GM12878 (cell line): ENCODE results near the gene APCDD1L. TPM values are rescaled to one million over a fixed set of nuclear protein-coding genes. Genes with fewer than 3 reads are reported as not detected.

Source experiments
- ATAC-seq: fragments of 200-7000 bp; cut with Tn5 transposase; 3 replicates; pipeline ENCODE4 v1.9.1; 2020; ENCODE audit warnings: mild to moderate bottlenecking, moderate library complexity
- BruUV-seq: library from RNA; stranded (reverse); fragments of 400-500 nt; replicated peaks from 2 replicates; lab custom pipeline; 2021; lab: Mats Ljungman, UMichigan
- CTCF ChIA-PET: fragments of 300-600 bp; sonication (Branson Sonifier 250); formaldehyde crosslinking; extraction: SDS; loops from one replicate; lab custom pipeline; 2021; ENCODE audit warnings: inconsistent platforms; lab: Yijun Ruan, JAX
- POLR2A ChIA-PET: fragments of 350-600 bp; formaldehyde crosslinking; extraction: SDS; loops from one replicate; lab custom pipeline; 2021; ENCODE audit warnings: inconsistent platforms; lab: Charles Lee
- RAD21 ChIA-PET: fragments of 300-600 bp; sonication (Branson Sonifier 250); formaldehyde crosslinking; loops from one replicate; lab custom pipeline; 2023; ENCODE audit warnings: antibody characterized with exemption; ENCODE audit not compliant: unreplicated experiment; lab: Charles Lee
- SMC1A ChIA-PET: fragments of 300-600 bp; sonication (Branson Sonifier 250); formaldehyde crosslinking; loops from one replicate; lab custom pipeline; 2023; ENCODE audit not compliant: unreplicated experiment, uncharacterized antibody; lab: Charles Lee
- DNase-seq: peaks from one replicate; pipeline ENCODE4 v3.0.0-alpha.2; 2011; ENCODE audit warnings: low read depth, low spot score
- FAIRE-seq: peaks from 3 replicates; lab custom pipeline; 2011; peaks lifted over from hg19 to GRCh38; lab: Jason Lieb, UNC
- H2AFZ ChIP-seq: 2 replicates; pipeline ENCODE4 v1.6.0; 2011; ENCODE audit warnings: low read depth, low read length, control low read depth; ENCODE audit not compliant: control insufficient read depth
- H3K27ac ChIP-seq: 2 replicates; pipeline ENCODE4 v1.5.1; 2011; ENCODE audit warnings: control low read depth; ENCODE audit not compliant: control insufficient read depth, insufficient read depth
- H3K27me3 ChIP-seq, 2 experiments: replicated peaks in 1 of 2; 2 replicates each; pipeline versions ENCODE4 v1.6.0 to v1.6.1; 2011; ENCODE audit warnings: low read length in 1 of 2; ENCODE audit not compliant: control insufficient read depth in 2 of 2, insufficient read depth in 2 of 2
- H3K36me3 ChIP-seq, 2 experiments: 2 replicates each; pipeline ENCODE4 v1.5.1; 2011; ENCODE audit warnings: low read length in 1 of 2; ENCODE audit not compliant: control insufficient read depth in 2 of 2, insufficient read depth in 2 of 2
- H3K4me1 ChIP-seq: 2 replicates; pipeline ENCODE4 v1.6.1; 2011; ENCODE audit warnings: mild to moderate bottlenecking, low read length, moderate library complexity, mixed read lengths; ENCODE audit not compliant: control insufficient read depth, insufficient read depth
- H3K4me2 ChIP-seq: 2 replicates; pipeline ENCODE4 v1.6.0; 2011; ENCODE audit warnings: control low read depth; ENCODE audit not compliant: control insufficient read depth, insufficient read depth
- H3K4me3 ChIP-seq: fragments of 200-600 bp; sonication (generic); 2 replicates; pipeline ENCODE4 v1.5.1; 2016
- H3K79me2 ChIP-seq: 2 replicates; pipeline ENCODE4 v1.6.0; 2011; ENCODE audit warnings: low read length; ENCODE audit not compliant: control insufficient read depth, insufficient read depth
- H3K9ac ChIP-seq: 2 replicates; pipeline ENCODE4 v1.8.0; 2011; ENCODE audit warnings: low read length, control low read depth, mixed read lengths; ENCODE audit not compliant: control insufficient read depth, insufficient read depth
- H3K9me3 ChIP-seq: replicated peaks from 3 replicates; pipeline ENCODE4 v1.5.1; 2011; ENCODE audit warnings: mild to moderate bottlenecking, low read length; ENCODE audit not compliant: control insufficient read depth, insufficient read depth
- H4K20me1 ChIP-seq: 2 replicates; pipeline ENCODE4 v1.6.0; 2011; ENCODE audit not compliant: control insufficient read depth, insufficient read depth
- CEBPB ChIP-seq, 2 experiments: fragments of 150-350 bp in 1 of 2; IDR thresholded peaks; 2 replicates each; pipeline ENCODE4 v1.6.1; 2012 to 2014; ENCODE audit warnings: low read depth in 2 of 2, low read length in 2 of 2, borderline replicate concordance in 1 of 2, inconsistent platforms in 1 of 2
- KAT2A ChIP-seq: conservative IDR thresholded peaks from 2 replicates; pipeline ENCODE4 v1.6.1; 2011; ENCODE audit warnings: low read depth, low read length; ENCODE audit not compliant: control insufficient read depth
- MEF2B ChIP-seq: fragments of 450-650 bp; IDR thresholded peaks from 2 replicates; pipeline ENCODE4 v1.6.1; 2018; ENCODE audit warnings: mild to moderate bottlenecking, moderate library complexity; ENCODE audit not compliant: partially characterized antibody, poor library complexity, severe bottlenecking
- ZSCAN29 ChIP-seq: fragments of 450-650 bp; IDR thresholded peaks from 2 replicates; pipeline ENCODE4 v1.6.1; 2017; ENCODE audit warnings: mild to moderate bottlenecking, moderate library complexity
- WGBS: methylation state at CpG from one replicate; pipeline ENCODE4 v1.1.6; 2016; ENCODE audit warnings: low lambda C conversion rate; ENCODE audit not compliant: insufficient replicate concordance, insufficient coverage; ENCODE audit errors: missing lambda C conversion rate; 5-methylcytosine and 5-hydroxymethylcytosine counted together
- in situ Hi-C: fragments of 300-500 bp; cut with MboI; formaldehyde crosslinking; loops from 9 replicates; pipeline ENCODE4 v1.14.3; 2018; ENCODE audit warnings: mixed read lengths
- intact Hi-C: fragments of 100-400 bp; cut with micrococcal nuclease; formaldehyde crosslinking; loops from one replicate; pipeline ENCODE4 v1.14.2; 2022; ENCODE audit not compliant: unreplicated experiment
- polyA plus RNA-seq, 11 experiments: library from polyadenylated mRNA; depleted of rRNA in 4 of 11; unstranded in 6 of 11; stranded (reverse) in 5 of 11; fragments of >200 nt; fragmentation: Nextera tagmentation in 4 of 11; fragmentation: Illumina TruSeq in 1 of 11; extraction: Ambion mirVana in 4 of 11; extraction: Trizol in 1 of 11; gene quantifications; 1 replicate in 1 of 11; 2 replicates in 10 of 11; pipeline versions ENCODE4 v1.2.1 to v1.2.3, GENCODE V29; 2011 to 2016; ENCODE audit warnings: inconsistent platforms in 2 of 11, missing spikeins in 2 of 11, low read depth in 1 of 11
- total RNA-seq, 4 experiments: library from RNA; depleted of rRNA in 3 of 4; stranded (reverse); fragments of >200 nt in 3 of 4; fragmentation: Illumina TruSeq in 1 of 4; extraction: Trizol in 1 of 4; gene quantifications; 2 replicates each; pipeline versions ENCODE4 v1.2.1 to v1.2.3, GENCODE V29; 2013 to 2021
- TF ChIP-seq, protein P1 (sequence below): fragments of 450-650 bp; formaldehyde crosslinking; IDR thresholded peaks from 2 replicates; pipeline ENCODE4 v1.4.0; 2020; ENCODE audit warnings: mild to moderate bottlenecking, moderate library complexity

Gene APCDD1L
- total and polyA plus RNA-seq, 10 of the 15 experiments (the other 5 are each of a cell fraction or from before 2014, with no cell fraction given), result 0.14 to 0.50 TPM; not detected in 8

- no peaks in the 10 kb centered on the region for H4K20me1 ChIP-seq
- CTCF ChIA-PET, result interaction anchor here (1.3 to 1.9 kb wide), 7 partner anchors 11 to 379 kb away, joined by 3 to 5 read pairs (median 4); no protein-coding TSS in a partner anchor
- no peaks in the 10 kb centered on the region for H3K36me3 ChIP-seq
- H2AFZ ChIP-seq, result no peak overlapping the region
- BruUV-seq, result no TSS peak
- no peak overlapping the region for H3K4me2 ChIP-seq
- TF ChIP-seq CEBPB (IDR thresholded peaks at IDR 0.05; ENCODE audit: borderline replicate concordance in 1 of 2, low read depth in 2 of 2, low read length in 2 of 2), result no peak
- TF ChIP-seq KAT2A, result no peak
- TF ChIP-seq, all 136 proteins: peak for 0
- intact Hi-C loops, result no loop called here
- POLR2A ChIA-PET, result no interaction called here
- H3K27ac ChIP-seq, result no peak overlapping the region
- H3K4me3 ChIP-seq, result no peak overlapping the region
- no peak overlapping the region for H3K9ac ChIP-seq
- in situ Hi-C loops, result no loop called here
- H3K27me3 ChIP-seq, result no peaks in the 10 kb centered on the region
- no peaks in the 10 kb centered on the region for H3K79me2 ChIP-seq
- RAD21 ChIA-PET, result interaction anchor here (0.6 to 1.6 kb wide), 5 partner anchors 17 to 726 kb away, joined by 3 to 9 read pairs (median 3); partner anchors contain the start of gene STX16
- no peaks in the 10 kb centered on the region; the same call in 2 of the 3 replicates for H3K9me3 ChIP-seq
- SMC1A ChIA-PET, result interaction anchor here (0.6 to 2.1 kb wide), 7 partner anchors 22 to 222 kb away, joined by 3 to 7 read pairs (median 3); partner anchors contain the start of gene STX16
- FAIRE-seq (no peak), DNase-seq (no peak), ATAC-seq (no peak)
- H3K4me1 ChIP-seq, result no peaks in the 10 kb centered on the region
- 63% methylated on average over 16 of the region's 16 CpGs for WGBS
Observed at GRCh38 chr20:58480551-58481336, 34.5 kb downstream of the APCDD1L start.

DNA sequence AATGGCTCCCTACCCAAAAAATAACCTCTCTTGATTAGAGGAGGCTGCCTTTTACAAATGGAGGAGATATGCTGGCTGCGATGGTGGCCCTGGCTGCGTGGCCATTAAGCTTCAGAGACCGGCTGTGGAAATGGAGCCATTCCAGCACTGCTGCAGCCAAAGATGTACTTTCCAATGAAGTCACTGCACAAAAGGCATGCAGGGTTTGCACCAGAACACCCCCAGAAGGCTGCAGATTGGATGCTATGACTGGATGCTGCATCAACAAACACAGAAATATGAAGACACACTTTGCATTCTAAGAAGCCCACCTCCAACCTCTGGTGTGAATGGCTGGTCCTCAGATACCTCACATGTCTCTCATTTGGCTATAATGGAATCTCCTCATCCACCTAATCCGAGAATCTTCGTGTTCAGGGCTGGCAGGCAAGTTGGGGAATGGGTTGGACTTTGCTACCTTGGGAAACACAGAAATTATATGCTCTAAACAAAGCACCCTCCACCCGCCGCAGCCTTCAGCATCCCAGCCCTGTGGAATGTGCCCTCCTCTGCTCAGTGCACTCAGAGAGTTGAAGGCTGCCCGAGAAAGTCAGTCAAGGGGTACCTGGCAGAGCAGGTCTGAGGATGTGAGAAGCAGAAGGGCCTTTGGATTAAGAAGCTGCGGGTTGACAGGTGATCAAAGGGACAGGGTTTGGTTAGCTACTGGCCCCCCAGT is 35.3 kb downstream of the APCDD1L start:
- no peaks in the 10 kb centered on the region for H3K79me2 ChIP-seq
- 51% methylated on average over 9 of the region's 9 CpGs for WGBS
- no TSS peak for BruUV-seq
- H3K27me3 ChIP-seq, result no peaks in the 10 kb centered on the region
- H3K9ac ChIP-seq, result no peak overlapping the region
- CTCF ChIA-PET, result interaction anchor here (1.3 kb wide), 1 partner anchor 165 kb away, joined by 3 read pairs; no protein-coding TSS in a partner anchor
- in situ Hi-C loops (loop anchor here (10.0 kb wide), 1 partner anchor 55 kb away; no protein-coding TSS in a partner anchor), intact Hi-C loops (no loop called here)
- SMC1A ChIA-PET, result interaction anchor here (0.8 to 2.1 kb wide), 3 partner anchors 21 to 65 kb away, joined by 3 to 6 read pairs (median 3); no protein-coding TSS in a partner anchor
- H3K4me3 ChIP-seq, result no peak overlapping the region
- H3K4me1 ChIP-seq, result no peaks in the 10 kb centered on the region
- no peak overlapping the region for H3K4me2 ChIP-seq
- no peak overlapping the region for H2AFZ ChIP-seq
- ATAC-seq, result no peak
- no peaks in the 10 kb centered on the region for H4K20me1 ChIP-seq
- H3K27ac ChIP-seq, result no peak overlapping the region
- POLR2A ChIA-PET, result interaction anchor here (0.6 kb wide), 1 partner anchor 147 kb away, joined by 12 read pairs; no protein-coding TSS in a partner anchor
- RAD21 ChIA-PET, result interaction anchor here (0.6 kb wide), 2 partner anchors 247 to 1414 kb away, joined by 3 read pairs; no protein-coding TSS in a partner anchor
- no peak for FAIRE-seq
- H3K9me3 ChIP-seq, result no peaks in the 10 kb centered on the region; the same call in 2 of the 3 replicates
- no peaks in the 10 kb centered on the region for H3K36me3 ChIP-seq
- no peak for DNase-seq
- TF ChIP-seq, protein P1, sequence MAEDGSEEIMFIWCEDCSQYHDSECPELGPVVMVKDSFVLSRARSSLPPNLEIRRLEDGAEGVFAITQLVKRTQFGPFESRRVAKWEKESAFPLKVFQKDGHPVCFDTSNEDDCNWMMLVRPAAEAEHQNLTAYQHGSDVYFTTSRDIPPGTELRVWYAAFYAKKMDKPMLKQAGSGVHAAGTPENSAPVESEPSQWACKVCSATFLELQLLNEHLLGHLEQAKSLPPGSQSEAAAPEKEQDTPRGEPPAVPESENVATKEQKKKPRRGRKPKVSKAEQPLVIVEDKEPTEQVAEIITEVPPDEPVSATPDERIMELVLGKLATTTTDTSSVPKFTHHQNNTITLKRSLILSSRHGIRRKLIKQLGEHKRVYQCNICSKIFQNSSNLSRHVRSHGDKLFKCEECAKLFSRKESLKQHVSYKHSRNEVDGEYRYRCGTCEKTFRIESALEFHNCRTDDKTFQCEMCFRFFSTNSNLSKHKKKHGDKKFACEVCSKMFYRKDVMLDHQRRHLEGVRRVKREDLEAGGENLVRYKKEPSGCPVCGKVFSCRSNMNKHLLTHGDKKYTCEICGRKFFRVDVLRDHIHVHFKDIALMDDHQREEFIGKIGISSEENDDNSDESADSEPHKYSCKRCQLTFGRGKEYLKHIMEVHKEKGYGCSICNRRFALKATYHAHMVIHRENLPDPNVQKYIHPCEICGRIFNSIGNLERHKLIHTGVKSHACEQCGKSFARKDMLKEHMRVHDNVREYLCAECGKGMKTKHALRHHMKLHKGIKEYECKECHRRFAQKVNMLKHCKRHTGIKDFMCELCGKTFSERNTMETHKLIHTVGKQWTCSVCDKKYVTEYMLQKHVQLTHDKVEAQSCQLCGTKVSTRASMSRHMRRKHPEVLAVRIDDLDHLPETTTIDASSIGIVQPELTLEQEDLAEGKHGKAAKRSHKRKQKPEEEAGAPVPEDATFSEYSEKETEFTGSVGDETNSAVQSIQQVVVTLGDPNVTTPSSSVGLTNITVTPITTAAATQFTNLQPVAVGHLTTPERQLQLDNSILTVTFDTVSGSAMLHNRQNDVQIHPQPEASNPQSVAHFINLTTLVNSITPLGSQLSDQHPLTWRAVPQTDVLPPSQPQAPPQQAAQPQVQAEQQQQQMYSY (CRISPR knock-in tag), result no peak
- TF ChIP-seq ZSCAN29 (no peak), MEF2B (no peak)
